Loucy (cell line): ENCODE data around the gene KLRC1.

ENCODE experiments used
- H2AFZ ChIP-seq: fragments of 200-600 bp; sonication (generic); 2 replicates; pipeline ENCODE4 v1.6.0; 2016; ENCODE audit warnings: antibody characterized with exemption, mild to moderate bottlenecking, low read length, moderate library complexity
- H3F3A ChIP-seq: fragments of 200-600 bp; 2 replicates; pipeline ENCODE4 v1.6.0; 2016; ENCODE audit warnings: antibody characterized with exemption, low read depth, mild to moderate bottlenecking
- H3K27me3 ChIP-seq: fragments of 200-600 bp; sonication (generic); 2 replicates; pipeline ENCODE4 v1.6.1; 2014; ENCODE audit warnings: low read length, mild to moderate bottlenecking; ENCODE audit not compliant: insufficient read depth, poor library complexity, severe bottlenecking
- H3K36me3 ChIP-seq: fragments of 200-600 bp; sonication (generic); 2 replicates; pipeline ENCODE4 v1.6.1; 2016; ENCODE audit warnings: low read length; ENCODE audit not compliant: insufficient read depth
- H3K4me1 ChIP-seq: fragments of 200-600 bp; sonication (generic); 2 replicates; pipeline ENCODE4 v1.5.1; 2014; ENCODE audit warnings: low read length, mild to moderate bottlenecking; ENCODE audit not compliant: insufficient read depth, poor library complexity, severe bottlenecking
- H3K4me2 ChIP-seq: fragments of 200-600 bp; sonication (generic); 2 replicates; pipeline ENCODE4 v1.6.0; 2014; ENCODE audit warnings: antibody characterized with exemption, low read length, low read depth, mild to moderate bottlenecking; ENCODE audit not compliant: poor library complexity, severe bottlenecking
- H3K4me3 ChIP-seq: fragments of 200-600 bp; sonication (generic); 2 replicates; pipeline ENCODE4 v1.5.1; 2014; ENCODE audit warnings: low read length, mild to moderate bottlenecking, mixed read lengths; ENCODE audit not compliant: poor library complexity, severe bottlenecking
- H3K79me2 ChIP-seq: fragments of 200-600 bp; sonication (generic); 2 replicates; pipeline ENCODE4 v1.6.1; 2014; ENCODE audit warnings: low read length; ENCODE audit not compliant: insufficient read depth
- H3K9ac ChIP-seq: fragments of 200-600 bp; sonication (generic); 2 replicates; pipeline ENCODE4 v1.6.0; 2014; ENCODE audit warnings: mild to moderate bottlenecking, low read depth, low read length, moderate library complexity; ENCODE audit not compliant: poor library complexity, severe bottlenecking
- H3K9me2 ChIP-seq: fragments of 200-600 bp; sonication (generic); replicated peaks from 2 replicates; pipeline ENCODE4 v1.6.1; 2016; ENCODE audit warnings: low read depth, low read length, mixed read lengths
- H3K9me3 ChIP-seq: fragments of 200-600 bp; sonication (generic); 2 replicates; pipeline ENCODE4 v1.6.1; 2014; ENCODE audit warnings: mild to moderate bottlenecking, antibody characterized with exemption, low read length, low read depth; ENCODE audit not compliant: insufficient read depth
- H4K20me1 ChIP-seq: fragments of 200-600 bp; sonication (generic); 2 replicates; pipeline ENCODE4 v1.6.0; 2014; ENCODE audit warnings: antibody characterized with exemption, low read length, mild to moderate bottlenecking; ENCODE audit not compliant: insufficient read depth, poor library complexity, severe bottlenecking
- CTCF ChIP-seq: fragments of 200-600 bp; sonication (generic); conservative IDR thresholded peaks from 2 replicates; pipeline ENCODE4 v1.5.1; 2014; ENCODE audit warnings: mild to moderate bottlenecking, antibody characterized with exemption, low read length
- EZH2phosphoT487 ChIP-seq: fragments of 200-600 bp; IDR thresholded peaks from 2 replicates; pipeline ENCODE4 v1.6.1; 2018; ENCODE audit warnings: antibody characterized with exemption, mild to moderate bottlenecking, moderate library complexity, borderline replicate concordance

Gene KLRC1

GRCh38 chr12:10456856-10457255 lies 3.7 kb upstream of the KLRC1 start:
- Histone ChIP-seq H3K9me2 (no peaks in the 10 kb centered on the region), H3K4me3 (no peak overlapping the region), H4K20me1 (no peaks in the 10 kb centered on the region), H3K27me3 (no peaks in the 10 kb centered on the region), H3K9me3 (no peaks in the 10 kb centered on the region; the same call in 1 of the 2 replicates), H3K4me2 (no peak overlapping the region), H3K79me2 (no peaks in the 10 kb centered on the region), H3K9ac (no peak overlapping the region), H3F3A (no peaks in the 10 kb centered on the region), H3K36me3 (no peaks in the 10 kb centered on the region), H2AFZ (no peak overlapping the region), H3K4me1 (no peaks in the 10 kb centered on the region)
- no peak for TF ChIP-seq CTCF

GRCh38 chr12:10455766-10456165 lies 2.6 kb upstream of the KLRC1 start:
- no peaks in the 10 kb centered on the region for H3K4me1 ChIP-seq
- no peaks in the 10 kb centered on the region for H3K79me2 ChIP-seq
- H3K4me2 ChIP-seq, result no peak overlapping the region
- TF ChIP-seq CTCF, result no peak
- TF ChIP-seq EZH2phosphoT487, result no peak
- H3K4me3 ChIP-seq, result no peak overlapping the region
- H3K27me3 ChIP-seq, result no peaks in the 10 kb centered on the region
- H3K36me3 ChIP-seq, result no peaks in the 10 kb centered on the region
- no peak overlapping the region for H2AFZ ChIP-seq
- no peak overlapping the region for H3K9ac ChIP-seq
- H3K9me3 ChIP-seq, result no peaks in the 10 kb centered on the region; the same call in 1 of the 2 replicates
- no peaks in the 10 kb centered on the region for H4K20me1 ChIP-seq
- H3K9me2 ChIP-seq, result no peaks in the 10 kb centered on the region
- H3F3A ChIP-seq, result no peaks in the 10 kb centered on the region

GRCh38 chr12:10454531-10454930 lies 1.4 kb upstream of the KLRC1 start:
- Histone ChIP-seq H3F3A (no peaks in the 10 kb centered on the region), H3K4me1 (no peaks in the 10 kb centered on the region), H3K4me2 (no peak overlapping the region), H3K79me2 (no peaks in the 10 kb centered on the region), H3K9me3 (no peaks in the 10 kb centered on the region; the same call in 1 of the 2 replicates), H2AFZ (no peak overlapping the region), H3K4me3 (no peak overlapping the region), H3K27me3 (no peaks in the 10 kb centered on the region), H3K36me3 (no peaks in the 10 kb centered on the region), H3K9me2 (no peaks in the 10 kb centered on the region), H3K9ac (no peak overlapping the region), H4K20me1 (no peaks in the 10 kb centered on the region)
- TF ChIP-seq EZH2phosphoT487 (no peak), CTCF (no peak)
